ENCODE measurements around the gene SYAP1. TPM values are rescaled to one million over a fixed set of nuclear protein-coding genes. Genes with fewer than 3 reads are reported as not detected.
"Not testable (repeated sequence)": the region's sequence is repeated elsewhere in the genome, so short reads cannot be mapped to it uniquely, and the experiment has no call there.

SYAP1 gene
- total RNA-seq, 1 experiment from 2014 or later = 26.6 TPM

DNA sequence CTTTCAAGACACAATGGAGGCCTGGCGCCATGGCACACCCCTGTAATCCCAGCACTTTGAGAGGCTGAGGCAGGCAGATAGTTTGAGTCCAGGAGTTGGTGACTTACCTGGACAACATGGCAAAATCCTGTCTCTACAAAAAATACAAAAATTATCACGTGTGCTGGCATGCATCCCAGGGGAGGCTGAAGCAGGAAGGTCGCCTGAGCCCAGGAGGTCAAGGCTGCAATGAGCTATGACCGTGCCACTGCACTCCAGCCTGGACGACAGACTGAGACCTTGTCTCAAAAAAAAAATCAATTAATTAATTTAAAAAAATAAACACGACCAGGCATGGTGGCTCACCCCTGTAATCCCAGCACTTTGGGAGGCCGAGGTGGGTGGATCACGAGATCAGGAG lies 4.9 kb upstream of the SYAP1 start:
- no peaks in the 10 kb centered on the region for H3K36me3 ChIP-seq
- no peak for DNase-seq
- no peaks in the 10 kb centered on the region for H3K27me3 ChIP-seq
- no peak overlapping the region for H3K4me3 ChIP-seq
- no peaks in the 10 kb centered on the region for H3K9me3 ChIP-seq

DNA sequence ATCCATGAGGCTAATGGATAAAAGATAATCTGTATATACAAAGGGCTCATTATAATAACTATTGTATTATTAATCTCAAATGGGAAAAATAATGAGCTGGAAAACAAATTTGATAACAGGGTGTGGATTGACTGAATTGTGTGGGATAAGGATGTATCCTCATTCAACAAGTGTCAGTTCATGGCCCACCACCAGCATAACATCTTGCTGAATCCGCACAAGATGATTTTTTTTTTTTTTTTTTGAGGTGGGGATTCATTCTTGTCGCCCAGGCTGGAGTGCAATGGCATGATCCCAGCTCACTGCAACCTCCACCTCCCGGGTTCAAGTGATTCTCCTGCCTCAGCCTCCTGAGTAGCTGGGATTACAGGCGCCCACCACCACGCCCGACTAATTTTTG lies 3.8 kb upstream of the SYAP1 start:
- not testable (repeated sequence) for DNase-seq, H3K27me3 ChIP-seq, H3K36me3 ChIP-seq, H3K9me3 ChIP-seq, H3K4me3 ChIP-seq

DNA sequence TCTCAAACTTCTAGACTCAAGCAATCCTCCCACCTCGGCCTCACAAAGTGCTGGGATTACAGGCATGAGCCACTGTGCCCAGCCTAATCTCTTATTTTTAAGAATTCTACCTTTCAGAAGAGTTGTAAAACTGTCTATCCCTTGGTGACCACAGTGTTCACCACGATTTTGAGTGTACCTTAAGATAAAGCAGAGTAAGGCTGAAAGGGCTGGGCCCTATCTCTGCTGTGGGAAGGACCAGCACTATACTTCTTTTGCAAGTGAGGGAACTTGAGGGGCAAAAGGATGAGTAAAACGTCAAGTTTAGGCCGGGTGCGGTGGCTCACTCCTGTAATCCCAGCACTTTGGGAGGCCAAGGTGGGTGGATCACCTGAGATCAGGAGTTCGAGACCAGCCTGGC lies 3.0 kb upstream of the SYAP1 start:
- H3K36me3 ChIP-seq, H3K4me3 ChIP-seq, H3K27me3 ChIP-seq, DNase-seq, H3K9me3 ChIP-seq: not testable (repeated sequence)

DNA sequence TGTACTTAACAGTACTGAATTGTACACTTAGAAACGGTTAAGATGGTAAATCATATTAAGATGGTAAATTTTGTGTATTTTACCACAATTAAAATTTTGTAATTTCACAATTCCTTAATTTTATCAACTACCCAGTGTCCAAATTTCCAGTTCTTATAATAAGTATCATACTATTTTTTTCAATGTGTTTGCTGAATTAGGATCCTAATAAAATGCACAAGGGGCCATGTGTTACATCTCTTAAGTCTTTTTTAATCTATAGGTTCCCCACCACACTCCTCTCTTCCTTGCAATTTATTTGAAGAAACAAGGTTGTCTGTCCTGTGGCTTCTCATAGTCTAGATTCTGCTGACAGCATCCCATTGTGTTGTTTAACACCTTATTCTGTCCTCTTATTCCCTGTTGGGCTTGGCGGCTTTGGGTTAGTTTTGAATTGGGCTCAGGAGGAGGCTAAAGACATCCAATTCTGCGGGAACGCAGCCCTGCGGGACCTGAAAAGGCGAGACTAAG lies 533 bp upstream of the SYAP1 start:
- Histone ChIP-seq H3K9me3 (no peaks in the 10 kb centered on the region), H3K36me3 (no peaks in the 10 kb centered on the region; the same call in 1 of the 2 replicates), H3K4me3 (peak overlapping the region; percentile 71), H3K27me3 (no peaks in the 10 kb centered on the region)
- no peak for DNase-seq

DNA sequence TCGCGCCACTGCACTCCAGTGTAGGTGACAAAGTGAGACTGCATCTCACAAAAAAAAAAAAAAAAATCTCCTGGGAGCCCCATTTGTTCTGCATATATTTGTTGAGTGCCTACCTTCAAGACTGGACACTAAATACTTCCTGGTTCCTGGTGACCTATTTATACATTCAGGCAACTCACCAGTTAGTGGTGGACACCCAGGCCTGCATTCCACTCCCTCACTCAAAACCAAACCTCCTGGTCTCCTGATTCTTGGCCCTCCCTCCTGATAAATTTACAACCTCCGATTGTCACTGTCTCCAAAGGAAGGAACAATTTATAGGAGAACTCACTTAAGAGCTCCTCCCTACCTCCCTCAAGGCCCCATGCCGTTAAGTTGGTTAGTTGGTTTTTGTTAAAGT lies 3.1 kb downstream of the SYAP1 start:
- Histone ChIP-seq H3K4me3 (no peak overlapping the region), H3K9me3 (no peaks in the 10 kb centered on the region), H3K36me3 (no peaks in the 10 kb centered on the region; the same call in 1 of the 2 replicates), H3K27me3 (no peaks in the 10 kb centered on the region)
- DNase-seq = no peak

DNA sequence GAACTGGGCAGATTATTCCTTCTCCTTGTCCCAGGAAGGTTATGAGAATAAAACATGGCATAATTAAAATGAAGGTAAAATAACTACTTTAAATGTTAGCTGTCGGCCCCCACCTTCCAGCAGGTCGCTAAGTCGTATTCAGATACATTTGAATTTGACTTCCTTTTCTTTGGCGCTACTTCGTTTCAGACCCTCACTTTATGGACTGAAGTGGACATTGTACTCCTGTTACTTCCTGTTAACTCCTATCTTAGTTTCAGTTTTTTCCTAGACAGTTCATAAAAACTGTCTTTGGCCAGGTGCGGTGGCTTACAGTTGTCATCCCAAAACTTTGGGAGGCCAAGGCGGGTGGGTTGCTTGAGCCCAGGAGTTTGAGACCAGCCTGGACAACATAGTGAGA lies 5.7 kb downstream of the SYAP1 start:
- Histone ChIP-seq H3K9me3 (no peaks in the 10 kb centered on the region), H3K27me3 (no peaks in the 10 kb centered on the region), H3K4me3 (no peak overlapping the region), H3K36me3 (no peaks in the 10 kb centered on the region; the same call in 1 of the 2 replicates)
- no peak for DNase-seq

DNA sequence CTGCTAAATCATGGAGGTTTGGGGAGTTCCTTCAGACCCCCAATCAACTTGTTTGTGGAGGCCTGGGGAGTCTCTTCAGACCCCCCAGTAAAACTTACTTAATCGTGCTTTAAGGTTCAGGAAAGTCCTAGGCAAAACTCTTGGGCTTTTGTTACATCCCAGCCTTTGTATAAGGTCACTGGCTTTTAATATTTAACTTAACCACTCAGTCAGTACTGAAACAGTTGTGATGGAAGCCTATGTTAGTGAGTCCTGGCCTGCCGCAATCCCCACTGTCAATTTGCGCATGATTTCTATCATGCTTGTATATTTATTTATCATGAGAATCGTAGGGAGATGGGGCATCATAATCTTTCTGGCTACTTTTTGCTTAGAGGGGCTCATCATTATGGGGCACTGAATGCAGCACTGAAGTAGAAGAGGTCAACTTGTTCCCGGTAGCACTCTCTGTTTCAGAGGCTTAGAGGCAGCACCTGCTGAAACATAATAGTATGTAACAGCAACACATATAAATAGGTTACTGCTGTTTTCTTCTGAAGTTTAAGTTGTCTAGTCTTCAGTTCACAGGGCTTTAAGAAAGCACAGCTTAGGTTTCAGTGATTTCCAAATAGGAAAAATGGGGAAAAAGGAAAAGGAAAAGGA lies 7.1 kb downstream of the SYAP1 start:
- DNase-seq, H3K9me3 ChIP-seq: not testable (repeated sequence)

DNA sequence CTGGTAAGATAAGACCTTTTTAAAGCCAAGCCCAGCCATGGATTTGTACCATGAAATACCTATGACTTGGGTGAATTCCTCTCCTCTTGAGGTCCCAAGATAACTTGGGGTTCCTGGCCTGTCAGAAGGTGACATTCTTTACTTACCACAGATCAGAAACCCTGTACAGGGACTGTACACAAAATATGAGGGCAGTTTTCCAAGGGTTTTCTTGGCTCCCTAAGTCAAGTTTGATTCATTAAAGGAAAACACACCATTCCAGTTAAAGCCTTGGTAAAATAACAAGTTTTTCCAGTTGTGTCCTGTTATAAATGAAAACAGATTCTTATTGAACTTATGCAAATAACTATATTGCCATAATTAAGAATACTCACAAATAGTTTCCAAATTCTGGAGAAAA lies 8.2 kb downstream of the SYAP1 start:
- H3K9me3 ChIP-seq = no peaks in the 10 kb centered on the region
- no peaks in the 10 kb centered on the region for H3K27me3 ChIP-seq
- no peak for DNase-seq
- H3K36me3 ChIP-seq = no peaks in the 10 kb centered on the region; the same call in 1 of the 2 replicates
- H3K4me3 ChIP-seq = no peak overlapping the region

More for the DNA sequence above, 7.1 kb downstream of the SYAP1 start:
- H3K27me3 ChIP-seq, H3K4me3 ChIP-seq, H3K36me3 ChIP-seq: not testable (repeated sequence)

DNA sequence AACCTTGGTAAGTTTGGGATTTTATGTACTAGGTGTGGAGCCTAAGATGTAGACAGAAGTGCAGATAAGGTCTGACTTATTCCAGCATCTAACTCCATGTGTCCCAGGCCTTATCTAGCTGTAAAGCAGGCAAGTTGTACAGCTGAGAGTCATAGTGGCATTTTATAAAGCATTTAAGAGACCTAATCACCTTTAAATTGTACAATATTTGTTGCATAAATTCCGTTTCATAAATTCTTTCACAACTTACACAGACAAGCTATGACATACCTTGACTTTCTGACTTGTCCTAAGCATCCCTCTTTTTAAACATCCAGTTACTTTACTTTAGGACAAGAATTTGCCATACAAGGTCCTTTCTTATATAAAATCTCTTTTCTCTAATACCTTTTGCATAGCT lies 11.0 kb downstream of the SYAP1 start:
- Histone ChIP-seq H3K27me3 (no peaks in the 10 kb centered on the region), H3K4me3 (no peak overlapping the region), H3K36me3 (0 out of 2 replicates have a peak, but pooled peaks cover 3% of the 10 kb centered on the region), H3K9me3 (no peaks in the 10 kb centered on the region)
- no peak for DNase-seq

DNA sequence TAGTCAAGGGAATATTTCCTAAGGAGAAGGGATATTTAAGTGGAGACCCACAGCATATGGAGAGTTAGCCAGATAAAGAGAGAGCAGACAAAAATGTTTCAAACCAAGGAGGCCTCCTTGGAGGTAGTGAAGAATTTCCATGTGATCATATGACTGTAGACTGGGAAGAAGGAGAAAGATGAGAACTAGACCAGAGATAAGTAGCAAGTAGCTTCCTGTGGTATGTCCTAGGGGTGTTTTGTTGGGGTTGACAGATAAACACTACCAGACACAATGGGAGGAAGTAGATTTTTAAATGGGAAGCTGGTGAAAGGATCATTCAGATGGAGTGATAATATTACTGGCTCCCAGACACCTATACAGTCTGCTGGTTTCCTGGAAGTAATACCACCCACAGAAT lies 13.6 kb downstream of the SYAP1 start:
- Histone ChIP-seq H3K9me3 (no peaks in the 10 kb centered on the region), H3K27me3 (no peaks in the 10 kb centered on the region), H3K36me3 (peaks cover 16% of the 10 kb centered on the region; the same call in 1 of the 2 replicates), H3K4me3 (no peak overlapping the region)
- DNase-seq = no peak

DNA sequence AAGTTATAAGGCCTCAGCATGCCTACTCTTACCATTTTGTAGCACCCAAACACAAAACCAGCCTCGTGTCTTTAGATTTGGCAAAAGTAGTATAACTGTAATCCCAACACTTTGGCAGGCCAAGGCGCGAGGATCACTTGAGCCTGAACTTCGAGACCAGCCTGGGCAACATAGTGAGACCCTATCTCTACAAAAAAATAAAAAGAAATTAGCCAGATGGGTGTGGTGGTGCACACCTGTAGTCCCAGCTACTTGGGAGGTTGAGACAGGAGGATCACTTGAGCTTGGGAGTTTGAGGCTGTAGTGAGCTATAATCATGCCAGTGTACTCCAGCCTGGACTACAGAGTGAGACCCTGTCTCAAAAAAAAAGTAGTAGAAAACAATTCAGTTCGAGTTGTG lies 17.6 kb downstream of the SYAP1 start:
- Histone ChIP-seq H3K4me3 (no peak overlapping the region), H3K9me3 (no peaks in the 10 kb centered on the region), H3K36me3 (peaks cover 18% of the 10 kb centered on the region), H3K27me3 (no peaks in the 10 kb centered on the region)
- DNase-seq = no peak

DNA sequence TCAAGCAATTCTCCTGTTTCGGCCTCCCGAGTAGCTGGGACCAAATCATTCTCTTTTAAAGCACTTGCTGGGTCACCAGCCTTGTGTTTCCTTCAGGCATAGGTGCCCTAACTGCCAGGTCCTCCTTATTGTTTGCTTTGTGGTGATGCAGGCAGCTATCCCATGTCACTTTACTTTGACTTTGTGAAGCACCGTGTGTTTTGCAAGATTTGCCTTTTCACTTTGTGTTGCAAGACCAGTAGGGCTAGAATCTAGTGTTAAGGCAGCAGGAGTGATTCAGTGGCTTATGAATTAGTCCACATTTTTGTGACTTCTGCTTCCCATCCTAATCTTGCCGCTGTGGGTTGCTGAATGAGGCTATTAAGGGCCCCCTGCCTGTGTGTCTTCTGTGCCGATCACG lies 20.2 kb downstream of the SYAP1 start:
- no peaks in the 10 kb centered on the region for H3K9me3 ChIP-seq
- no peak overlapping the region for H3K4me3 ChIP-seq
- peaks cover 21% of the 10 kb centered on the region for H3K36me3 ChIP-seq
- no peaks in the 10 kb centered on the region for H3K27me3 ChIP-seq
- DNase-seq = no peak

DNA sequence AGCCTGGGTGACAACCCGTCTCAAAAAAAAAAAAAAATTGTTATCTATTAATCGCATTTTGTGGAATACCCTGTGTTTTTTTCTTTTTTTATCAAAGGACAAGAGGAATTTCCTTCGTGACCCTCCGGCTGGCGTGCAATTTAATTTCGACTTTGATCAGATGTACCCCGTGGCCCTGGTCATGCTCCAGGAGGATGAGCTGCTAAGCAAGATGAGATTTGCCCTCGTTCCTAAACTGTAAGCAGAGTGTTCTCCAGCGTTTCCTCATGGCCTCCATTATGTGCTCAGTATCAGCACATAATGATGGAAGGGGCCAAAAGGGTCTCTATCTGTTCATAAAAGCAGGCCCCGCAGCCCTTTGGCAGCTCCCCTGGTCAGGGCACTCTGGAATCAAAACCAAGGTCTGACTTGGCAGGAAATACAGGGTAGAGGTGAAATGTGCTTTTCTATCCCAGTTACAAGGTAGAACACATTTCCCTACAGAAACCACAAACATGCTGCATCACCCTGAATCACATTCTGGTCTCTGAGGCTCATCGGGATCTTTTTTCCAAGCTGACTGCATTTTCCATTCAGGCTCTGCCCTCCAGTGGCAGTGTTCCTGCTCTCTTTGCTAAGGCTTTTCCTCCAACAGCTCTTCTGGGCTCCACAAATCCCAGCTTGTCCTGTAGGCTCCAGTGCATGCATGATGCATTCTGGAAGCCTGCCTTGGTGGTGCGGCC lies 24.4 kb downstream of the SYAP1 start:
- H3K27me3 ChIP-seq = no peaks in the 10 kb centered on the region
- H3K4me3 ChIP-seq = no peak overlapping the region
- H3K36me3 ChIP-seq = peaks cover 11% of the 10 kb centered on the region
- peak; percentile 16 for DNase-seq
- no peaks in the 10 kb centered on the region for H3K9me3 ChIP-seq

DNA sequence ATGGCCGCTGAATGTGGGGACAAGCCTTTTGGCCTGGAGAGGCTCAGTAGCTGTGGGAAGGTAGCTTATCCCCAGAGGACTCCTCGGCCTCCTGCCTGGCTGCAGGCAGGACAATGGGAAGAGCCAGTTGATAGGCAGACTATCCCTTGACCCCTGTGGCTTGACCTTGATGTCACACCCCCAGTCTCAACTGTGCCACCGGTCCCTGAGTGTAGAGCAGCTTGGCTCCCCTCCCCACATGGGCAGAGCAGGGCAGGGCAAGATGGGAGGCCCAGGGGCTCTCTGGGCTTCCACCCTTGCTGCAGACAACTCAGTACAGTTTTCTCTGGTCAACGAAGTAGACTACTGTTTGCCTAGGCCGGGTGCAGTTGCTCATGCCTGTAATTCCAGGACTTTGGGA lies 25.7 kb downstream of the SYAP1 start:
- H3K9me3 ChIP-seq = no peaks in the 10 kb centered on the region
- DNase-seq = no peak
- H3K27me3 ChIP-seq = no peaks in the 10 kb centered on the region
- no peak overlapping the region for H3K4me3 ChIP-seq
- H3K36me3 ChIP-seq = peaks cover 11% of the 10 kb centered on the region

DNA sequence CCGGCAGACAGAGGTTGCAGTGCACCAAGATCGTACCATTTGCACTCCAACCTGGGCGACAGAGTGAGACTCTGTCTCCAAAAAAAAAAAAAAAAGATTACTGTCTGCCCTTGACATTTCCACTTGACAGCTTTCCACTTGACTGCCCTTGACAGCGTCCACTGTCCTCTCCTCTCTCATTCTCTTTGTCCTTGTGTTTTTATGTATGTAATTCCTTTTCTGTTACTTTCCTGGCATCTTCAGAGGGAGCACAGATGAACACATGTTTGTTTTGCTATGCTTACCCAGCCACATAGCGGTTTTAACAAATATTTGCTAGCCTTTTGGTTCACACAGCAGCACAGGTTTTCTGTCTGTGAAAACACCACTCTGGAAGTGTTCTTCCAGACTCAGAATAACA lies 26.2 kb downstream of the SYAP1 start:
- Histone ChIP-seq H3K27me3 (no peaks in the 10 kb centered on the region), H3K9me3 (no peaks in the 10 kb centered on the region)

DNA sequence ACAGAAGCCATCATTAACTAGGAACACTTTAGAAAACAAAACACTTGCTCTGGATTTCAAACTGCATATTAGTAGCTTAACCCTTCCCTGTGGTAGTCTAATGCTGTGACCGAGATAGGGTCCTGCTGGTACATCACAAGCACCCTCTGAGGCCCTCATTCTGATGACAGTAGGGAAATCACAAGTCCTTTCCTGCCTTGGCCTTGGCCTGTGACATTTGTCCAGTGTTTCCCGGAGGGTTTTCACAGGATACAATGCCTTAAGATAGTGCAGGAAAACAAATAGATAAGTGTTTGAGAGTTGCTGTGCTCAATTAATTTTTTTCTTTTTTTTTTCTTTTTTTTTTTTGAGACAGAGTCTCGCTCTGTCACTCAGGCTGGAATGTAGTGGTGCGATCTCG lies 29.0 kb downstream of the SYAP1 start:
- H3K27me3 ChIP-seq = no peaks in the 10 kb centered on the region
- H3K9me3 ChIP-seq = no peaks in the 10 kb centered on the region
- no peak for DNase-seq
- H3K4me3 ChIP-seq = no peak overlapping the region
- peaks cover 9% of the 10 kb centered on the region for H3K36me3 ChIP-seq

More for the DNA sequence above, 26.2 kb downstream of the SYAP1 start:
- Histone ChIP-seq H3K36me3 (peaks cover 9% of the 10 kb centered on the region), H3K4me3 (no peak overlapping the region)
- no peak for DNase-seq

DNA sequence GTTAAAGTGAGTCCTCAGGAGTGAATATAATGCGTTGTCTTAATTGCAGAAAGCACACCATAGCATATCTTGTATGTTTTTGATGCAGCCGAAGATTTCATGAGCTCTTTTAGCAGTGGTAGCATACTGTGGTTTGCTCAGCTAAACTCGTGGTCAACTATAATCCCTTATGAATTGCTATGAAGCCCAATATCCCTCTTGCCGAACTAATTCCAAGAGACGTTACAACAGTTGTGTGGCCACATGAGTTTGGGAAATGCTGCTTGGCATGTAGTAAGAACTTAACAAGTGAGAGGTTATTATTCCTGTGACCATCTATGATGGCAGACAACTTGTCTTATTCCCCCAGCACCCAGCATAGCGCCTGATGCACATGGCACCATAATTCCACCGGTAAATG lies 30.7 kb downstream of the SYAP1 start:
- H3K27me3 ChIP-seq = no peaks in the 10 kb centered on the region
- no peaks in the 10 kb centered on the region for H3K9me3 ChIP-seq
- DNase-seq = no peak
- H3K36me3 ChIP-seq = peaks cover 6% of the 10 kb centered on the region
- H3K4me3 ChIP-seq = no peak overlapping the region

DNA sequence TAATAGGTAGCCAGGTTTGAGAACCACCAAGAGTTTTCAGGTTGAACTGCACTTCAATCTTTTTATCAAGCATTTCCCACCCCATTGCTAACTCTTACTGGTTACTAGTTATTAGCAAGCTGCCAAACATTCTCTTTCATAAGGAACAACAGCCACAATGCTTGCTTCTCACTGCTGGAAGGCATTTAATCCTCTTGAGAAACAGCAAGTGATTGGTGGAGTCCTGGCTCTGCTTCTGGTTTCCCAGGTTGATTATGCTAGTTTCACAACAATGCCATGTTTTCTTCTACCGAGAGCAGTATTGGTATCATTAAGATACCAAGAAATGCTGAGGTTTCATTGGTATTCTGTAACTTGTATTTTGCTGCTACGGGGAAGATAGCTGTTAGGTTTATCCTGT lies 34.6 kb downstream of the SYAP1 start:
- no peaks in the 10 kb centered on the region for H3K36me3 ChIP-seq
- H3K4me3 ChIP-seq = no peak overlapping the region

More for the DNA sequence above, 34.6 kb downstream of the SYAP1 start:
- no peaks in the 10 kb centered on the region for H3K27me3 ChIP-seq
- no peaks in the 10 kb centered on the region for H3K9me3 ChIP-seq
- DNase-seq = no peak

All from MG63 (cell line).